Stomach (tissue), 4 donors: Measurements from ENCODE around the gene C2orf76.

ENCODE experiments used
- CTCF ChIP-seq, 7 experiments: fragments of 450-650 bp in 4 of 7; fragments of 200-600 bp in 3 of 7; sonication (generic) in 3 of 7; IDR thresholded peaks; one replicate each; pipeline ENCODE4 v1.5.1; 2016 to 2019; ENCODE audit warnings: antibody characterized with exemption in 7 of 7, control low read depth in 2 of 7, mild to moderate bottlenecking in 1 of 7
- POLR2AphosphoS5 ChIP-seq, 3 donors: sonication (generic); formaldehyde crosslinking; IDR thresholded peaks; one replicate each; pipeline ENCODE4 v1.6.1; 2016; ENCODE audit warnings: antibody characterized with exemption in 3 of 3

GRCh38 chr2:119276864-119277263 lies 89.8 kb downstream of the C2orf76 start:
- no peak for TF ChIP-seq CTCF (IDR thresholded peaks at IDR 0.05)
- TF ChIP-seq POLR2AphosphoS5 (IDR thresholded peaks at IDR 0.05): no peak
